HepG2 (cell line): ENCODE results near the gene LIMS2. TPM values are rescaled to one million over a fixed set of nuclear protein-coding genes. Genes with fewer than 3 reads are reported as not detected.

ENCODE experiments used
- ATAC-seq: fragments of 200-7000 bp; cut with Tn5 transposase; 3 replicates; pipeline ENCODE4 v1.9.1; 2020; ENCODE audit warnings: mild to moderate bottlenecking, moderate library complexity
- BruUV-seq: library from RNA; stranded (reverse); fragments of 400-500 nt; replicated peaks from 2 replicates; lab custom pipeline; 2021; lab: Mats Ljungman, UMichigan
- CTCF ChIA-PET: fragments of 300-600 bp; formaldehyde crosslinking; extraction: SDS; loops from one replicate; lab custom pipeline; 2021; ENCODE audit warnings: low total read pairs, inconsistent platforms, low intra/inter-chr PET ratio; lab: Yijun Ruan, JAX
- POLR2A ChIA-PET: fragments of 350-600 bp; sonication (Branson Sonifier 250); formaldehyde crosslinking; loops from one replicate; lab custom pipeline; 2020; ENCODE audit warnings: antibody characterized with exemption, inconsistent platforms; lab: Yijun Ruan, JAX
- DNase-seq: peaks from one replicate; pipeline ENCODE4 v3.0.0-alpha.2; 2015; ENCODE audit warnings: low spot score
- FAIRE-seq: peaks from 3 replicates; lab custom pipeline; 2011; peaks lifted over from hg19 to GRCh38; lab: Jason Lieb, UNC
- H2AFZ ChIP-seq: one replicate; pipeline ENCODE4 v1.6.1; 2011; ENCODE audit warnings: low read length, inconsistent platforms
- H3K27ac ChIP-seq: fragments of 300-600 bp; 3 replicates; pipeline ENCODE4 v1.8.0; 2011; ENCODE audit warnings: mixed run types, mild to moderate bottlenecking, mixed read lengths, low read length, inconsistent platforms; ENCODE audit not compliant: insufficient read depth; ENCODE audit errors: extremely low read length
- H3K27me3 ChIP-seq, 2 experiments: fragments of 200-600 bp in 1 of 2; 2 replicates in 1 of 2; 3 replicates in 1 of 2; pipeline versions ENCODE4 v1.6.0 to v1.8.0; 2011; ENCODE audit warnings: low read length in 2 of 2, mild to moderate bottlenecking in 2 of 2, moderate library complexity in 2 of 2, inconsistent platforms in 1 of 2; ENCODE audit not compliant: insufficient read depth in 2 of 2, control insufficient read depth in 1 of 2
- H3K36me3 ChIP-seq, 2 experiments: fragments of 200-600 bp in 1 of 2; replicated peaks in 1 of 2; 2 replicates in 1 of 2; 3 replicates in 1 of 2; pipeline versions ENCODE4 v1.5.1 to v1.8.0; 2011; ENCODE audit warnings: low read length in 2 of 2, inconsistent platforms in 1 of 2; ENCODE audit not compliant: insufficient read depth in 2 of 2, control insufficient read depth in 1 of 2
- H3K4me1 ChIP-seq: 2 replicates; pipeline ENCODE4 v1.5.1; 2012; ENCODE audit warnings: low read length, inconsistent platforms; ENCODE audit not compliant: insufficient read depth
- H3K4me2 ChIP-seq: 2 replicates; pipeline ENCODE4 v1.6.0; 2011; ENCODE audit warnings: low read depth, low read length, inconsistent platforms
- H3K4me3 ChIP-seq, 3 experiments: fragments of 200-600 bp in 1 of 3; sonication (generic), shearing (Covaris generic) in 1 of 3; replicated peaks in 1 of 3; 2 replicates each; pipeline ENCODE4 v1.5.1; 2011 to 2016; ENCODE audit warnings: low read length in 3 of 3, inconsistent platforms in 2 of 3, low read depth in 2 of 3, mild to moderate bottlenecking in 2 of 3, control low read depth in 1 of 3, mixed read lengths in 1 of 3; ENCODE audit not compliant: insufficient read depth in 1 of 3
- H3K79me2 ChIP-seq: one replicate; pipeline ENCODE4 v1.6.1; 2011; ENCODE audit warnings: low read length, inconsistent platforms; ENCODE audit not compliant: insufficient read depth
- H3K9ac ChIP-seq: 2 replicates; pipeline ENCODE4 v1.6.0; 2011; ENCODE audit warnings: mild to moderate bottlenecking, low read depth, low read length, inconsistent platforms; ENCODE audit not compliant: insufficient read depth
- H3K9me3 ChIP-seq: 2 replicates; pipeline ENCODE4 v1.5.1; 2012; ENCODE audit warnings: mild to moderate bottlenecking, low read length
- H4K20me1 ChIP-seq: 2 replicates; pipeline ENCODE4 v1.6.0; 2011; ENCODE audit warnings: inconsistent platforms, mild to moderate bottlenecking, low read length, moderate library complexity; ENCODE audit not compliant: insufficient read depth
- ARID2 ChIP-seq: sonication (generic); formaldehyde crosslinking; IDR thresholded peaks from 2 replicates; pipeline ENCODE4 v1.8.1; 2022; ENCODE audit warnings: mild to moderate bottlenecking, missing genetic modification reagents, borderline replicate concordance
- CC2D1A ChIP-seq: sonication (generic); formaldehyde crosslinking; IDR thresholded peaks from 2 replicates; pipeline ENCODE4 v1.8.1; 2023; ENCODE audit warnings: mild to moderate bottlenecking, missing genetic modification reagents
- IKZF4 ChIP-seq: sonication (generic); formaldehyde crosslinking; IDR thresholded peaks from 2 replicates; pipeline ENCODE4 v1.5.1; 2020; ENCODE audit warnings: borderline replicate concordance, mild to moderate bottlenecking, low read depth, missing genetic modification reagents; ENCODE audit errors: not compliant biosample characterization
- KMT2A ChIP-seq: sonication (generic); formaldehyde crosslinking; IDR thresholded peaks from 2 replicates; pipeline ENCODE4 v1.4.0; 2020; ENCODE audit warnings: missing genetic modification reagents
- SMARCC2 ChIP-seq: fragments of 450-650 bp; IDR thresholded peaks from 2 replicates; pipeline ENCODE4 v1.6.1; 2017; ENCODE audit warnings: antibody characterized with exemption, mild to moderate bottlenecking
- TRIM24 ChIP-seq: sonication (generic); formaldehyde crosslinking; IDR thresholded peaks from 2 replicates; pipeline ENCODE4 v1.8.0; 2022; ENCODE audit warnings: mild to moderate bottlenecking, missing genetic modification reagents
- ZFP62 ChIP-seq: sonication (generic); formaldehyde crosslinking; IDR thresholded peaks from 2 replicates; pipeline ENCODE4 v1.4.0; 2020; ENCODE audit warnings: missing genetic modification reagents
- ZMYM3 ChIP-seq: sonication (generic); formaldehyde crosslinking; IDR thresholded peaks from 2 replicates; pipeline ENCODE4 v1.5.1; 2020; ENCODE audit warnings: mild to moderate bottlenecking, missing genetic modification reagents
- ZNF333 ChIP-seq: sonication (generic); formaldehyde crosslinking; IDR thresholded peaks from 2 replicates; pipeline ENCODE4 v1.4.0; 2020; ENCODE audit warnings: mild to moderate bottlenecking, missing genetic modification reagents, borderline replicate concordance
- ZNF556 ChIP-seq: sonication (generic); formaldehyde crosslinking; IDR thresholded peaks from 2 replicates; pipeline ENCODE4 v1.4.0; 2020; ENCODE audit warnings: mild to moderate bottlenecking, missing genetic modification reagents, borderline replicate concordance
- ZNF563 ChIP-seq: sonication (generic); formaldehyde crosslinking; IDR thresholded peaks from 2 replicates; pipeline ENCODE4 v1.8.0; 2022; ENCODE audit warnings: mild to moderate bottlenecking, moderate library complexity, missing genetic modification reagents
- WGBS: methylation state at CpG from one replicate; pipeline ENCODE4 v1.1.6; 2017; ENCODE audit warnings: low lambda C conversion rate; 5-methylcytosine and 5-hydroxymethylcytosine counted together
- in situ Hi-C: cut with HindIII; loops from 2 replicates; pipeline ENCODE4 v1.10.0; 2017; ENCODE audit warnings: low pct_unique_long_range_greater_than_20kb; ENCODE audit not compliant: extremely low pct_ligation_motif_present
- intact Hi-C: fragments of 100-400 bp; cut with micrococcal nuclease; formaldehyde crosslinking; loops from one replicate; pipeline ENCODE4 v1.10.0; 2022; ENCODE audit not compliant: unreplicated experiment
- polyA plus RNA-seq, 8 experiments: library from polyadenylated mRNA; depleted of rRNA in 3 of 8; stranded (reverse) in 7 of 8; unstranded in 1 of 8; fragments of >200 nt; fragmentation: Illumina TruSeq in 4 of 8; extraction: Trizol in 4 of 8; gene quantifications; 2 replicates each; pipeline versions ENCODE4 v1.2.1 to v1.2.3, GENCODE V29; 2011 to 2016; ENCODE audit warnings: low read depth in 4 of 8, missing spikeins in 1 of 8, mixed read lengths in 1 of 8; ENCODE audit not compliant: insufficient read depth in 1 of 8
- total RNA-seq, 5 experiments: library from RNA; depleted of rRNA; stranded (reverse); fragments of >200 nt; fragmentation: Illumina TruSeq; extraction: Trizol; gene quantifications; 2 replicates each; pipeline ENCODE4 v1.2.3, GENCODE V29; 2016; ENCODE audit warnings: low read depth in 1 of 5
- TF ChIP-seq, protein P1 (sequence below): sonication (generic); formaldehyde crosslinking; IDR thresholded peaks from 2 replicates; pipeline ENCODE4 v1.4.0; 2020; ENCODE audit warnings: missing genetic modification reagents, mild to moderate bottlenecking, borderline replicate concordance
- TF ChIP-seq, protein P2 (sequence below): sonication (generic); formaldehyde crosslinking; IDR thresholded peaks from 2 replicates; pipeline ENCODE4 v1.4.0; 2020; ENCODE audit warnings: low read depth, mild to moderate bottlenecking, missing genetic modification reagents
- TF ChIP-seq, protein P3 (sequence below): sonication (generic); formaldehyde crosslinking; IDR thresholded peaks from 2 replicates; pipeline ENCODE4 v1.5.0; 2020; ENCODE audit warnings: missing genetic modification reagents
- TF ChIP-seq, protein P4 (sequence below): sonication (generic); formaldehyde crosslinking; IDR thresholded peaks from 2 replicates; pipeline ENCODE4 v1.4.0; 2020; ENCODE audit warnings: low read depth, missing genetic modification reagents
- TF ChIP-seq, protein P5 (sequence below): sonication (generic); formaldehyde crosslinking; IDR thresholded peaks from 2 replicates; pipeline ENCODE4 v1.8.1; 2023; ENCODE audit warnings: mild to moderate bottlenecking, missing genetic modification reagents, borderline replicate concordance

Gene LIMS2
- total and polyA plus RNA-seq, 2 of the 13 experiments (the other 11 are each of a cell fraction or from before 2014, with no cell fraction given) = 1.0 to 1.9 TPM

DNA sequence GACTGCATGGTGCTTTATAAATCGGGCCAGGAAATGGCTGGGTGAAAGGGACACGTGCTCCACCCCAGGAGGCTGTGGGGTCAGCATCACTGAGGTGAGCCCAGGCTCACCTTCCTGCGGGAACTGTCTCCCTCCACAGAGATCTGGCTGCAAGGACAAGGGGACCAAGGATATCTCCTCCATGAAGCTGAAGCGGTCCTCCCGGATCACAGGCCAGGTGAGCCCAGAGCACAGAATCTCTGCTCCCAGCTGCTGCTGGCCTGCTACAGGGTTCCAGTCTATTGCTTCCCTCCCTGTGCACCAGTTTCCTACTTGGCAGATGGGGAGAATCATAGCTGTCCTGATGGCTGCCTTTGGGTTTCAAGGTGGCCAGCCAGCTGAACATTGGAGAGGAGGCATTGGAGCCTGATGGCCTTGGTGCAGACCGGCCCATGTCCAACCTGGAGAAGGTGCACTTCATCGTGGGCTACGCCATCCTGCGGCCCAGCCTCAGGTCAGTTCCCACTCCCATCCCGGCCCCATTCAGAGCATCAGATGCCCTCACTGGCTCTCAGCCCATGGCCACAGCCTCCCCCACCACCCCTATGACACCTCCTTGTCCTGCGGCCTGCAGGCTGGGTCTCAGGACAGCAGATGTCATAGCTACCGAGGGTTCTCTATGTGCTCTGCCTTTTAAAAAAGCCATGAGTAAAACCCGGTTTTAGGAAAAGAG, 63.1 kb downstream of the LIMS2 start:
- Histone ChIP-seq H2AFZ (no peak overlapping the region), H3K36me3 (no peaks in the 10 kb centered on the region), H3K27ac (no peak overlapping the region), H3K4me1 (no peaks in the 10 kb centered on the region), H3K79me2 (no peaks in the 10 kb centered on the region), H3K27me3 (peaks cover 14 to 98% of the 10 kb centered on the region in 2 experiments), H3K4me2 (no peak overlapping the region), H4K20me1 (no peaks in the 10 kb centered on the region), H3K4me3 (no peak overlapping the region), H3K9ac (no peak overlapping the region), H3K9me3 (no peaks in the 10 kb centered on the region)
- CTCF ChIA-PET = no interaction called here
- ATAC-seq (no peak), DNase-seq (no peak), FAIRE-seq (no peak)
- WGBS = 33% methylated on average over 9 of the region's 13 CpGs
- POLR2A ChIA-PET = no interaction called here
- in situ Hi-C loops (no loop called here), intact Hi-C loops (no loop called here)
- TF ChIP-seq ZNF333 (CRISPR knock-in tag) (no peak), ZNF556 (no peak), SMARCC2 (no peak), ARID2 (no peak), ZFP62 (CRISPR knock-in tag) (no peak), ZNF563 (CRISPR knock-in tag) (no peak), TRIM24 (CRISPR knock-in tag) (no peak), IKZF4 (CRISPR knock-in tag) (no peak), KMT2A (no peak), ZMYM3 (CRISPR knock-in tag) (no peak), CC2D1A (CRISPR knock-in tag) (no peak)
- TF ChIP-seq, protein P1, sequence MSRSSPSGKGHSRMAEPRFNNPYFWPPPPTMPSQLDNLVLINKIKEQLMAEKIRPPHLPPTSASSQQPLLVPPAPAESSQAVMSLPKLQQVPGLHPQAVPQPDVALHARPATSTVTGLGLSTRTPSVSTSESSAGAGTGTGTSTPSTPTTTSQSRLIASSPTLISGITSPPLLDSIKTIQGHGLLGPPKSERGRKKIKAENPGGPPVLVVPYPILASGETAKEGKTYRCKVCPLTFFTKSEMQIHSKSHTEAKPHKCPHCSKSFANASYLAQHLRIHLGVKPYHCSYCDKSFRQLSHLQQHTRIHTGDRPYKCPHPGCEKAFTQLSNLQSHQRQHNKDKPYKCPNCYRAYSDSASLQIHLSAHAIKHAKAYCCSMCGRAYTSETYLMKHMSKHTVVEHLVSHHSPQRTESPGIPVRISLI (CRISPR knock-in tag) = no peak
- TF ChIP-seq, protein P2, sequence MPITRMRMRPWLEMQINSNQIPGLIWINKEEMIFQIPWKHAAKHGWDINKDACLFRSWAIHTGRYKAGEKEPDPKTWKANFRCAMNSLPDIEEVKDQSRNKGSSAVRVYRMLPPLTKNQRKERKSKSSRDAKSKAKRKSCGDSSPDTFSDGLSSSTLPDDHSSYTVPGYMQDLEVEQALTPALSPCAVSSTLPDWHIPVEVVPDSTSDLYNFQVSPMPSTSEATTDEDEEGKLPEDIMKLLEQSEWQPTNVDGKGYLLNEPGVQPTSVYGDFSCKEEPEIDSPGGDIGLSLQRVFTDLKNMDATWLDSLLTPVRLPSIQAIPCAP (CRISPR knock-in tag) = no peak
- TF ChIP-seq, protein P3, sequence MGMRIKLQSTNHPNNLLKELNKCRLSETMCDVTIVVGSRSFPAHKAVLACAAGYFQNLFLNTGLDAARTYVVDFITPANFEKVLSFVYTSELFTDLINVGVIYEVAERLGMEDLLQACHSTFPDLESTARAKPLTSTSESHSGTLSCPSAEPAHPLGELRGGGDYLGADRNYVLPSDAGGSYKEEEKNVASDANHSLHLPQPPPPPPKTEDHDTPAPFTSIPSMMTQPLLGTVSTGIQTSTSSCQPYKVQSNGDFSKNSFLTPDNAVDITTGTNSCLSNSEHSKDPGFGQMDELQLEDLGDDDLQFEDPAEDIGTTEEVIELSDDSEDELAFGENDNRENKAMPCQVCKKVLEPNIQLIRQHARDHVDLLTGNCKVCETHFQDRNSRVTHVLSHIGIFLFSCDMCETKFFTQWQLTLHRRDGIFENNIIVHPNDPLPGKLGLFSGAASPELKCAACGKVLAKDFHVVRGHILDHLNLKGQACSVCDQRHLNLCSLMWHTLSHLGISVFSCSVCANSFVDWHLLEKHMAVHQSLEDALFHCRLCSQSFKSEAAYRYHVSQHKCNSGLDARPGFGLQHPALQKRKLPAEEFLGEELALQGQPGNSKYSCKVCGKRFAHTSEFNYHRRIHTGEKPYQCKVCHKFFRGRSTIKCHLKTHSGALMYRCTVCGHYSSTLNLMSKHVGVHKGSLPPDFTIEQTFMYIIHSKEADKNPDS (CRISPR knock-in tag) = no peak
- TF ChIP-seq, protein P4, sequence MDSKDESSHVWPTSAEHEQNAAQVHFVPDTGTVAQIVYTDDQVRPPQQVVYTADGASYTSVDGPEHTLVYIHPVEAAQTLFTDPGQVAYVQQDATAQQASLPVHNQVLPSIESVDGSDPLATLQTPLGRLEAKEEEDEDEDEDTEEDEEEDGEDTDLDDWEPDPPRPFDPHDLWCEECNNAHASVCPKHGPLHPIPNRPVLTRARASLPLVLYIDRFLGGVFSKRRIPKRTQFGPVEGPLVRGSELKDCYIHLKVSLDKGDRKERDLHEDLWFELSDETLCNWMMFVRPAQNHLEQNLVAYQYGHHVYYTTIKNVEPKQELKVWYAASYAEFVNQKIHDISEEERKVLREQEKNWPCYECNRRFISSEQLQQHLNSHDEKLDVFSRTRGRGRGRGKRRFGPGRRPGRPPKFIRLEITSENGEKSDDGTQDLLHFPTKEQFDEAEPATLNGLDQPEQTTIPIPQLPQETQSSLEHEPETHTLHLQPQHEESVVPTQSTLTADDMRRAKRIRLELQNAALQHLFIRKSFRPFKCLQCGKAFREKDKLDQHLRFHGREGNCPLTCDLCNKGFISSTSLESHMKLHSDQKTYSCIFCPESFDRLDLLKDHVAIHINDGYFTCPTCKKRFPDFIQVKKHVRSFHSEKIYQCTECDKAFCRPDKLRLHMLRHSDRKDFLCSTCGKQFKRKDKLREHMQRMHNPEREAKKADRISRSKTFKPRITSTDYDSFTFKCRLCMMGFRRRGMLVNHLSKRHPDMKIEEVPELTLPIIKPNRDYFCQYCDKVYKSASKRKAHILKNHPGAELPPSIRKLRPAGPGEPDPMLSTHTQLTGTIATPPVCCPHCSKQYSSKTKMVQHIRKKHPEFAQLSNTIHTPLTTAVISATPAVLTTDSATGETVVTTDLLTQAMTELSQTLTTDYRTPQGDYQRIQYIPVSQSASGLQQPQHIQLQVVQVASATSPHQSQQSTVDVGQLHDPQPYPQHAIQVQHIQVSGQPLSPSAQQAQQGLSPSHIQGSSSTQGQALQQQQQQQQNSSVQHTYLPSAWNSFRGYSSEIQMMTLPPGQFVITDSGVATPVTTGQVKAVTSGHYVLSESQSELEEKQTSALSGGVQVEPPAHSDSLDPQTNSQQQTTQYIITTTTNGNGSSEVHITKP (CRISPR knock-in tag) = no peak
- TF ChIP-seq, protein P5, sequence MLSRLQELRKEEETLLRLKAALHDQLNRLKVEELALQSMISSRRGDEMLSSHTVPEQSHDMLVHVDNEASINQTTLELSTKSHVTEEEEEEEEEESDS = no peak
- no TSS peak for BruUV-seq
